HCT116 (cell line): ENCODE measurements around the gene GPS1. TPM values are rescaled to one million over a fixed set of nuclear protein-coding genes. Genes with fewer than 3 reads are reported as not detected.

Source experiments
- ATAC-seq: fragments of 200-7000 bp; cut with Tn5 transposase; 2 replicates; pipeline ENCODE4 v1.9.1; 2020; ENCODE audit warnings: mild to moderate bottlenecking, moderate library complexity
- BruUV-seq: library from RNA; stranded (reverse); fragments of 400-500 nt; replicated peaks from 2 replicates; lab custom pipeline; 2021; lab: Mats Ljungman, UMichigan
- CTCF ChIA-PET: fragments of 300-600 bp; sonication (Branson Sonifier 250); formaldehyde crosslinking; loops from one replicate; lab custom pipeline; 2021; ENCODE audit warnings: antibody characterized with exemption; lab: Charles Lee
- POLR2A ChIA-PET: fragments of 300-600, 350-600 bp; sonication (Branson Sonifier 250); formaldehyde crosslinking; loops from one replicate; lab custom pipeline; 2021; ENCODE audit warnings: antibody characterized with exemption; lab: Charles Lee
- RAD21 ChIA-PET, 2 experiments: fragments of 300-600 bp; sonication (Branson Sonifier 250); formaldehyde crosslinking; loops; one replicate each; lab custom pipeline; 2023; ENCODE audit warnings: low total read pairs in 2 of 2; ENCODE audit not compliant: uncharacterized antibody in 2 of 2, unreplicated experiment in 2 of 2, low non-redundant PET in 1 of 2; lab: Charles Lee
- DNase-seq: peaks from one replicate; pipeline ENCODE4 v3.0.0-alpha.2; 2010; ENCODE audit warnings: low read depth, low spot score
- H2AFZ ChIP-seq: fragments of 200-600 bp; shearing (Covaris generic), sonication (generic); 2 replicates; pipeline ENCODE4 v1.6.1; 2017; ENCODE audit warnings: low read depth, mixed run types, mixed read lengths, antibody characterized with exemption, low read length; ENCODE audit not compliant: poor library complexity, severe bottlenecking
- H3K27ac ChIP-seq: 2 replicates; pipeline ENCODE4 v1.5.1; 2012; ENCODE audit warnings: low read depth, low read length
- H3K27me3 ChIP-seq: fragments of 200-600 bp; sonication (generic); 2 replicates; pipeline ENCODE4 v1.6.1; 2016; ENCODE audit warnings: mixed run types, low read length, mixed read lengths; ENCODE audit not compliant: insufficient read depth
- H3K36me3 ChIP-seq, 2 experiments: fragments of 200-500 bp in 1 of 2; fragments of 200-600 bp in 1 of 2; sonication (Bioruptor generic) in 1 of 2; sonication (generic) in 1 of 2; 2 replicates each; pipeline versions ENCODE4 v1.5.1 to v1.6.1; 2014 to 2016; ENCODE audit warnings: low read length in 2 of 2, inconsistent platforms in 1 of 2, mixed read lengths in 1 of 2, mixed run types in 1 of 2; ENCODE audit not compliant: insufficient read depth in 2 of 2, control insufficient read depth in 1 of 2
- H3K4me1 ChIP-seq, 2 experiments: fragments of 200-600 bp in 1 of 2; sonication (generic) in 1 of 2; 2 replicates each; pipeline versions ENCODE4 v1.5.1 to v1.6.1; 2012 to 2017; ENCODE audit warnings: low read length in 2 of 2, inconsistent platforms in 1 of 2, mild to moderate bottlenecking in 1 of 2, mixed read lengths in 1 of 2, mixed run types in 1 of 2, moderate library complexity in 1 of 2; ENCODE audit not compliant: insufficient read depth in 2 of 2, control insufficient read depth in 1 of 2
- H3K4me2 ChIP-seq: fragments of 200-600 bp; sonication (generic); 2 replicates; pipeline ENCODE4 v1.6.1; 2017; ENCODE audit warnings: mixed run types, low read length, mixed read lengths
- H3K4me3 ChIP-seq, 2 experiments: fragments of 200-600 bp in 1 of 2; sonication (generic) in 1 of 2; replicated peaks in 1 of 2; 2 replicates each; pipeline ENCODE4 v1.5.1; 2011 to 2016; ENCODE audit warnings: low read length in 2 of 2, control low read depth in 1 of 2, low read depth in 1 of 2, mild to moderate bottlenecking in 1 of 2, mixed read lengths in 1 of 2, mixed run types in 1 of 2
- H3K79me2 ChIP-seq: fragments of 200-600 bp; sonication (generic); 2 replicates; pipeline ENCODE4 v1.6.1; 2017; ENCODE audit warnings: mild to moderate bottlenecking, mixed run types, low read length, moderate library complexity, mixed read lengths; ENCODE audit not compliant: insufficient read depth
- H3K9ac ChIP-seq: fragments of 200-600 bp; sonication (generic); 2 replicates; pipeline ENCODE4 v1.6.1; 2016; ENCODE audit warnings: low read length, mixed read lengths
- H3K9me2 ChIP-seq: fragments of 200-600 bp; sonication (generic), shearing (Covaris generic); 2 replicates; pipeline ENCODE4 v1.6.1; 2017; ENCODE audit warnings: mixed run types, mild to moderate bottlenecking, moderate library complexity; ENCODE audit not compliant: insufficient read depth
- H3K9me3 ChIP-seq, 2 experiments: fragments of 200-500 bp in 1 of 2; fragments of 200-600 bp in 1 of 2; sonication (Bioruptor generic) in 1 of 2; sonication (generic) in 1 of 2; 2 replicates each; pipeline ENCODE4 v1.6.1; 2014 to 2017; ENCODE audit warnings: low read length in 2 of 2, mixed read lengths in 2 of 2, inconsistent platforms in 1 of 2, low read depth in 1 of 2, mild to moderate bottlenecking in 1 of 2, mixed run types in 1 of 2, moderate library complexity in 1 of 2; ENCODE audit not compliant: control insufficient read depth in 1 of 2, insufficient read depth in 1 of 2
- H4K20me1 ChIP-seq: fragments of 200-600 bp; sonication (generic), shearing (Covaris generic); 2 replicates; pipeline ENCODE4 v1.6.1; 2017; ENCODE audit warnings: mixed run types, mild to moderate bottlenecking, moderate library complexity; ENCODE audit not compliant: insufficient read depth
- CBX3 ChIP-seq: IDR thresholded peaks from 2 replicates; pipeline ENCODE4 v1.6.1; 2012; ENCODE audit warnings: low read depth
- FOSL1 ChIP-seq: IDR thresholded peaks from 2 replicates; pipeline ENCODE4 v1.6.1; 2012; ENCODE audit warnings: low read depth
- JUND ChIP-seq: IDR thresholded peaks from 2 replicates; pipeline ENCODE4 v1.6.1; 2012
- POLR2A ChIP-seq: IDR thresholded peaks from 2 replicates; pipeline ENCODE4 v1.7.0; 2011; ENCODE audit warnings: borderline replicate concordance; ENCODE audit not compliant: insufficient read depth, insufficient read length; ENCODE audit errors: extremely low read depth
- POLR2AphosphoS5 ChIP-seq: IDR thresholded peaks from 2 replicates; pipeline ENCODE4 v1.6.1; 2011; ENCODE audit warnings: mild to moderate bottlenecking, low read depth, low read length, moderate library complexity
- RAD21 ChIP-seq: IDR thresholded peaks from 2 replicates; pipeline ENCODE4 v1.6.1; 2012; ENCODE audit warnings: low read depth, mild to moderate bottlenecking
- SIN3A ChIP-seq: IDR thresholded peaks from 2 replicates; pipeline ENCODE4 v1.6.1; 2012; ENCODE audit warnings: low read depth
- SRF ChIP-seq: IDR thresholded peaks from 2 replicates; pipeline ENCODE4 v1.6.1; 2012; ENCODE audit warnings: low read depth
- YY1 ChIP-seq: IDR thresholded peaks from 2 replicates; pipeline ENCODE4 v1.6.1; 2011; ENCODE audit warnings: low read length, low read depth, moderate library complexity, mild to moderate bottlenecking; ENCODE audit not compliant: insufficient replicate concordance; ENCODE audit errors: extremely low read depth
- ZFX ChIP-seq: fragments of 450-650 bp; IDR thresholded peaks from 2 replicates; pipeline ENCODE4 v1.6.1; 2017
- ZNF274 ChIP-seq: fragments of 200-500 bp; sonication (Bioruptor generic); IDR thresholded peaks from 2 replicates; pipeline ENCODE4 v1.6.1; 2014; ENCODE audit warnings: mild to moderate bottlenecking, low read depth, low read length, inconsistent platforms
- intact Hi-C: fragments of 100-400 bp; cut with micrococcal nuclease; formaldehyde crosslinking; loops from 2 replicates; pipeline ENCODE4 v1.10.0; 2022
- total RNA-seq: library from RNA; stranded (reverse); gene quantifications from one replicate; pipeline ENCODE4 v1.2.1, GENCODE V29; 2021; ENCODE audit not compliant: unreplicated experiment
- TF ChIP-seq, protein P1 (sequence below): IDR thresholded peaks from 2 replicates; pipeline ENCODE4 v1.6.1; 2012
- TF ChIP-seq, protein P2 (sequence below): IDR thresholded peaks from 2 replicates; pipeline ENCODE4 v1.6.1; 2012
- TF ChIP-seq, protein P3 (sequence below): IDR thresholded peaks from 2 replicates; pipeline ENCODE4 v1.6.1; 2012; ENCODE audit warnings: low read depth

Gene GPS1
- total RNA-seq, 1 experiment from 2014 or later, result 205 TPM

DNA sequence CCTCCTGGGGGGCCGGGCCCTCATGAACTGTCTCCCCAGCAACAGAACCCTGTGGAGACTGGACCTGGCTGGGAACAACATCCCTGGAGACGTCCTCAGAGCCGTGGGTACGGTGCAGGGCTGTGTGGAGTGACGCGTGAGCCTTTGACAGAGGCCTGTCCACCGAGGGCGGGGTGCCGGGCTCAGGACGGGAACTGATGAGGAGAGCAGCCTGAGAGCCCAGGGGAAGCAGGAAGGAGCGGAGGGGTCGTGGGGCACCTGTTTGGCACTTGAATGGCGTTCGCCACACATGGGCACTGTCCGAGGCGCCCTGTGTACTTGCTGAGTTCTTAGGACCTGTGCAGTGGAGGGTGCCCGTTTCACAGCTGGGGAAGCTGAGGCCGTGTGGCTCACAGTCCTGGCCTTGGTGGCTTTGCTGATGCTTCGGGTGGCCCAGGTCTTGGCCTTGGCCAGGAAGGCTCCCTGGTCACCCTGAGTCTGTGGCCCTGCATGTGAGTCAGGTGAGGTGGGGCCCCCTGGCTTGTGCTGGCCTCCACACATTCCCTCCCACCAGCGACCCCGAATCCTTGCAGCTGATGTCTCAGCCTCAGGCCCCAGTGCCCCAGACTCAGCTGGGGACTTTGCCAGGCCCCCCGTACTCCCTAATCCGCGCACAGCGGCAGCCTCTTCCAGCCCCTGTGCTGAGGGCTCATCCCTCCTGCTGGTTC is 26.1 kb upstream of the GPS1 start:
- H3K79me2 ChIP-seq, result peaks cover 34% of the 10 kb centered on the region
- H3K36me3 ChIP-seq, result no peaks in the 10 kb centered on the region; a peak in 1 of 4 replicates
- peaks cover 4% of the 10 kb centered on the region; the same call in 1 of the 2 replicates for H4K20me1 ChIP-seq
- ChIA-PET CTCF (no interaction called here), POLR2A (no interaction called here), RAD21 (no interaction called here)
- H3K9me2 ChIP-seq, result no peaks in the 10 kb centered on the region
- no peaks in the 10 kb centered on the region for H3K9me3 ChIP-seq
- no peak overlapping the region for H3K4me3 ChIP-seq
- H3K4me2 ChIP-seq, result no peak overlapping the region
- no peak for DNase-seq
- no peak overlapping the region for H3K9ac ChIP-seq
- TF ChIP-seq POLR2AphosphoS5, result no peak
- TF ChIP-seq, protein P1, sequence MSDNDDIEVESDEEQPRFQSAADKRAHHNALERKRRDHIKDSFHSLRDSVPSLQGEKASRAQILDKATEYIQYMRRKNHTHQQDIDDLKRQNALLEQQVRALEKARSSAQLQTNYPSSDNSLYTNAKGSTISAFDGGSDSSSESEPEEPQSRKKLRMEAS, result no peak
- no peak for TF ChIP-seq POLR2A
- TF ChIP-seq FOSL1, result no peak
- TF ChIP-seq JUND, result no peak
- no peak for TF ChIP-seq YY1
- no peak for TF ChIP-seq RAD21
- TF ChIP-seq, protein P2, sequence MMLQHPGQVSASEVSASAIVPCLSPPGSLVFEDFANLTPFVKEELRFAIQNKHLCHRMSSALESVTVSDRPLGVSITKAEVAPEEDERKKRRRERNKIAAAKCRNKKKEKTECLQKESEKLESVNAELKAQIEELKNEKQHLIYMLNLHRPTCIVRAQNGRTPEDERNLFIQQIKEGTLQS, result no peak
- no peak for TF ChIP-seq ZFX
- TF ChIP-seq SIN3A, result no peak
- no peak for TF ChIP-seq ZNF274
- TF ChIP-seq, protein P3, sequence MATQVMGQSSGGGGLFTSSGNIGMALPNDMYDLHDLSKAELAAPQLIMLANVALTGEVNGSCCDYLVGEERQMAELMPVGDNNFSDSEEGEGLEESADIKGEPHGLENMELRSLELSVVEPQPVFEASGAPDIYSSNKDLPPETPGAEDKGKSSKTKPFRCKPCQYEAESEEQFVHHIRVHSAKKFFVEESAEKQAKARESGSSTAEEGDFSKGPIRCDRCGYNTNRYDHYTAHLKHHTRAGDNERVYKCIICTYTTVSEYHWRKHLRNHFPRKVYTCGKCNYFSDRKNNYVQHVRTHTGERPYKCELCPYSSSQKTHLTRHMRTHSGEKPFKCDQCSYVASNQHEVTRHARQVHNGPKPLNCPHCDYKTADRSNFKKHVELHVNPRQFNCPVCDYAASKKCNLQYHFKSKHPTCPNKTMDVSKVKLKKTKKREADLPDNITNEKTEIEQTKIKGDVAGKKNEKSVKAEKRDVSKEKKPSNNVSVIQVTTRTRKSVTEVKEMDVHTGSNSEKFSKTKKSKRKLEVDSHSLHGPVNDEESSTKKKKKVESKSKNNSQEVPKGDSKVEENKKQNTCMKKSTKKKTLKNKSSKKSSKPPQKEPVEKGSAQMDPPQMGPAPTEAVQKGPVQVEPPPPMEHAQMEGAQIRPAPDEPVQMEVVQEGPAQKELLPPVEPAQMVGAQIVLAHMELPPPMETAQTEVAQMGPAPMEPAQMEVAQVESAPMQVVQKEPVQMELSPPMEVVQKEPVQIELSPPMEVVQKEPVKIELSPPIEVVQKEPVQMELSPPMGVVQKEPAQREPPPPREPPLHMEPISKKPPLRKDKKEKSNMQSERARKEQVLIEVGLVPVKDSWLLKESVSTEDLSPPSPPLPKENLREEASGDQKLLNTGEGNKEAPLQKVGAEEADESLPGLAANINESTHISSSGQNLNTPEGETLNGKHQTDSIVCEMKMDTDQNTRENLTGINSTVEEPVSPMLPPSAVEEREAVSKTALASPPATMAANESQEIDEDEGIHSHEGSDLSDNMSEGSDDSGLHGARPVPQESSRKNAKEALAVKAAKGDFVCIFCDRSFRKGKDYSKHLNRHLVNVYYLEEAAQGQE, result no peak
- no peak for TF ChIP-seq CBX3
- TF ChIP-seq SRF, result no peak
- TF ChIP-seq, all 23 proteins: peak for 0
- H3K27me3 ChIP-seq, result no peaks in the 10 kb centered on the region
- no peak for ATAC-seq
- intact Hi-C loops, result no loop called here
- no peak overlapping the region; the same call in 1 of the 2 replicates for H3K27ac ChIP-seq
- peaks cover 11 to 33% of the 10 kb centered on the region in 2 experiments for H3K4me1 ChIP-seq
- H2AFZ ChIP-seq, result no peak overlapping the region
- BruUV-seq, result no TSS peak
